HG03045 (cell line): ENCODE results near the gene SERINC1.
"Not testable (repeated sequence)": the region's sequence is repeated elsewhere in the genome, so short reads cannot be mapped to it uniquely, and the experiment has no call there.

Experiments used
- ATAC-seq: cut with Tn5 transposase; IDR thresholded peaks from one replicate; pipeline ENCODE4 v1.9.1; 2021; ENCODE audit warnings: mild to moderate bottlenecking, moderate library complexity; ENCODE audit not compliant: unreplicated experiment

SERINC1 gene

DNA sequence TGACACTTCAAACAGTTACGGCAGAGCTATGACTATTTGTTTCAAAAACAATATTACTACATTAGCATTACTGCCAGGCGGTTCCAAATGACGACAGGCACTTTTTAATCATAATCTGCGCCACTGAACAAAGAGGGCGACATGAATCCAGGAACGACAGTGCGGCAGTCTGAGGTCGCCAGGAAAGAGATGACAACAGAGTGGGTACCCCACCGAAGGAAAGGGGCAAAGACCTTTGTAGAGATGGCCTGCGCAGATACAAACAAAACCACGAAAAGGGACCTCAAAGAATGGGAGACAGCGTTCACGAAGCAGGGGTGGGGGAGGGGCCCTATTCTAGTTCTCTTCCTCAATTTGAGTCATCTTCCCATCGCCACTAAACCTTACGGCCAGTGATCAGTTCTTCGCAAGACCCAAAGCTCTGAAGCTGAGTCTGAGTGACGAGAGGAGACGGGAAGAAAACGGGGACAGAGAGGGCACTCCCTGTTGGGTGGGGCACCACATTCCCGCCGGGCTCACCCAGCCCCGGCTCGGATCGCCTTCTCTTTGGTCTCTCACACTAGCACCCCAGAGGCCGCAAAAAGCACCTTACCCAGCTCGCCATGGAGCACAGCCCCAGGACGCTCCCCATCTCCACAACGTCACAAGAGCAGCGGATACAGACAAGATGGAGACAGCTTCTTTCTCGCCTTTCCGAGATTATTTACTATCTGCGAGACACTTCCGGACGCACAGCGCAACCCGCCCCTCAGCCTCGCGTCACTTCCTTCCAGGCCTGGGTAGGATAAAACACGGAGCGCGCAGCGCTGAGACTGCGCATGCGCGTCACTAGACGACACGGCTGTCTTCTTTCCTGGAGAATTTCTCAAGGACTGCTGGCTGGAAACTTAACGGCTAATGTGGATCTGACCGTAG is at the start of gene SERINC1:
TSS of gene SERINC1 (minus strand) at position 701 of the 915 bp plus-strand sequence. CDS start at position 631, 70 bp downstream.
- ATAC-seq = peak; percentile 99

DNA sequence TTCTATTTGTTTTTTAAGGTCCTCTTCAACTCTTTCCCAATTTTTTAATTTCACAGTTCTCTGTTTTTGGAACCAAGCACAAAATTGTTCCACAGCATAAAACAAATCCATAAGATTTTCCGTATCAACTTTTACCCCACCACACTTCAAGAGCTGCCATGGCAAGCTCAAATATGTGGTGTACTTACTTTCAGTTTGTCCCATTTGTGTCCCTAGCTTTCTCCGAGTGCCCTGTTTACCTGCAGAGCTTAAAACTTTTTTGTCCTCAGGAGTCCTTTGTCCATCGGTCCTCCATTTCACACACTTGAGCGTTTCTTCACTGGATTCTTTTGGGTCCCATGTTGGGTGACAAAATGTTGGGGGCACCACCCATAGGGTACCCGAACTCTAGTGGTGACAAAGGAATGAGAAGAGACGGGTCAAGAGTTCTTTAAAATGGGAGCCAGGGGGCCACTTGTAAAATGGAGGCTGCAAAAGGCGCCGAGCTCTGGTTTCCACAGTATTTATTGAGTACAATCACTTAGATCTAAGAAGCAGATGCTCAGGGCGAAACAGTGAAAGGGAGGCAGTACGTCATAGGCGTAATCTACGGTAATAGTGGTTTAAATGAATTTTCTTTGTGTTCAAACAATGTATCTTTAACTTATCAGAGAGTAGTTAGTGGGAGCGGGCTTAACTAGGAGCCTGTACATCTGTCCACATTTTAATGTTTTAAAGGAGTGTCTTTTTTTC is 39.8 kb upstream of the SERINC1 start:
- ATAC-seq = no peak

DNA sequence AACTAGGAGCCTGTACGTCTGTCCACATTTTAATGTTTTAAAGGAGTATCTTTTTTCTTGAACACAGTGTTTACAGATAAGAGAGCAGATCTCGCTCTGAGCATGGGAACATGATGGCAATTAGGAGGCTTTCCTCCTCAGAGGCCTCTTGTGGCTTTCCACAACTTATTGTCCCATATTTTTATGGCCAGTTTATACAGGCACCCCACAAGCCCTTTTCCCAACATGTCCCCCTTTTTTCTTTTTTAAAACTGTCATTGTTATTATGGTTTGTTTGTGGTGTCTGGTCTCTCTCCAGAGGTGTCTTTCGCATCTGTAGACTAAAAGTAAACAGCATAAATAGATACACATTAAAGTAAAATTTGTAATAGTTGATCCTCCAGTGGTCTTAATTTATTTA is 33.6 kb upstream of the SERINC1 start:
- not testable (repeated sequence) for ATAC-seq

DNA sequence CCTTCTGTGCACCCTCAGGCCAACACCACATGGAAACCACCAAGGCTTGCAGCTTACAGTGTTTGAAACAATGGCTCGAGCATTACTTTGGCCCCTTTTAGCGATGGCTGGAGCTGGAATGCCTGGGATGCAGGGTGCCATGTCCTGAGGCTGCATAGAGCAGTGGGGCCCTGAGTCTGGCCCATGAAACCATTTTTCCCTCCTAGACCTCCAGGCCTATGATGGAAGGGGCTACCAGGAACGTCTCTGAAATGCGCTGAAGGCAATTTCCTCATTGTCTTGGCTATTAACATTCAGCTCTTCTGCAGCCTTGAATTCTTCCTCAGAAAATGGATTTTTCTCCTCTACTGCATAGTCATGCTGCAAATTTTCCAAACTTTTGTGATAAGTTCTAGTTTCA is 29.9 kb upstream of the SERINC1 start:
- no peak for ATAC-seq

DNA sequence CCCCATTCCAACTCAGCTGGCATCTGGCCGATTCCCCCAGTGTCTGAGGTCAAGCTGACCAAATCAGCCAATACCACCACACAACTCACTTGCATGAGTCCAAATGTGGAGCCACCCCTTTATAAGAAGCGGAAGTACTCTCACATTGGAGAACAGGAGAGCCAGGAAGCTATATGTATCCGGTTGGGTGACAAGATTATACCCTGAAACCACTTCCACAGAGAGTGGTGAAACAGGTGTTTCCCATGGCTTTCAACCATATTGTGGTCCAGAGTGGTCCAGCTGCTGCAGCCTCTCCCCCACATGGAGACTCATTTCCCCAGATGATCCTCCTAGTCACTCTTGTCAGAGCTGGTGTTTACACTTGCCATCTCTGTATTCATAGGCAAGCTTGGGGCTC is 24.0 kb upstream of the SERINC1 start:
- no peak for ATAC-seq

DNA sequence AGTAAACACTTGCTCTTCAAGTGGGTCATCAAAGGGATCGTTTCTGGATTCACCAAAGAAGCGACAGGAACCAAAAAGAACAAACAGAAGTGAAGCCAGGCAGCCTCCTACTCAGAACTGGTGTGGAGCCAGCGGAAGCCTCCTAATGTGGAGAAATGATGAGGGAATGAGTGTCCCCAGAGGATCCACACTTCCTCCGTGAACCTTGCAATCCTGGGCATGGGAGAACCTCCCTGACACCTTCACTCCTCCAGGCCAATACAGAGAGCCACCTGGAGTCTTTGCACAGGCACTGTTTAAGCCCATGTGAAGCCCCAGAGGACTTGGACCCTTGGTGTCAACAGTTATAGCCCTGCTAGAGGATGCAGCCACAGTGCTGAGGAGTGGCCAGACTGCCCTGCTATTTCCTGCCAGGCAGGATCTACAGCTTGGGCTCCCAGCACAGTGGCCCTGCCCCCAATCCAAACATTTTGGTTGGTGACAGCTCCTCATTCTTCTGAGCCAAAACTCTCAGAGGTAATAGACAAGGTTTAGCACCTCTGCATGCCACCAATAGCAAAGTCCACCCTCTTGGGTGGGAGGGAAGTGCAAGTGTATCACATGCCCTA is 23.2 kb upstream of the SERINC1 start:
- ATAC-seq = no peak

DNA sequence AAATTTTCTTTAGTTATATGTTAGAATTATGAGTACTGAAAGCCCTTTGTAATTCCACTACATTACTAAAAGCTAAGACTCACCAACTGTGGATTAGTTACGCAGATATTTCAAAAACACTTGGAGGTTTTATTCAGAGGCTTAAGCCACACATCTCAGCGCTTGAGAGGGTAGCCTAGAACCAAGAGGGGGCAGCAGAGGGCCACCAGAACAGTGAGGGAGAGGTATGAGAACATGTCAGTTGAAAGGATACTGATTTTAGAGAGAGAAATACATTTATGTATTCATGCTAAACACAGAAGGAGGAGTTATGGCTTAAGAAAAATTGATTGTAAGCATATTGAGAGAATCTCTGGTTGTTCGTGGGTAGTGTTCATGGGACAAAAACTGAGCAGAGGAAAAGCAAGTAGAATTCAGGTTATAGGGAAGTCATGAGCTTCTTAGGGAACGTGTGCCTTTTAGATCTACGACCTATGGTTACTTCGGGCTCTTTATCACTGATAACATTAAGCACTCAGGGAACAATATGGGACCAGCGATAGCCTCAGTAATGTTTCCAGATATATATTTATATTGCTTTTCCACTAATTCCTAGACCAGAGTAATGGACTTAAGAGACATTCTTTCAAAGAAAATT is 20.4 kb upstream of the SERINC1 start:
- ATAC-seq = peak; percentile 96

DNA sequence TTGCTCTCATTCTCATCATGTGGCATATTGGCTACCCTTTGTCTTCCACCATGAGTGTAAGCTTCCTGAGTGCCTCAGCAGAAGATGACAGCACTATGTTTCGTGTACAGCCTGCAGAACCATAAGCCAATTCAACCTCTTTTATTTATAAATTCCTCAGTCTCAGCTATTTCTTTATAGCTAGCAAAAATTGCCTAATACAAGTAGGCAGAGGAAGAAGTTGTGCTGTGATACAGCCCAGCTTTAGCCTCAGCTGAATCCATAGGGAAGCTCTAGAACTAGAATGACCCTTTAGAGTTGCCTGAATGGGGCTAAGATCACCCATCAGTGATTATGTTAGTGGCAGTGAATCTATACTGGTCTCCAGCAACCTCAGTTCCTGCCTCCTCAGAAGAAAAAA is 19.0 kb upstream of the SERINC1 start:
- no peak for ATAC-seq

DNA sequence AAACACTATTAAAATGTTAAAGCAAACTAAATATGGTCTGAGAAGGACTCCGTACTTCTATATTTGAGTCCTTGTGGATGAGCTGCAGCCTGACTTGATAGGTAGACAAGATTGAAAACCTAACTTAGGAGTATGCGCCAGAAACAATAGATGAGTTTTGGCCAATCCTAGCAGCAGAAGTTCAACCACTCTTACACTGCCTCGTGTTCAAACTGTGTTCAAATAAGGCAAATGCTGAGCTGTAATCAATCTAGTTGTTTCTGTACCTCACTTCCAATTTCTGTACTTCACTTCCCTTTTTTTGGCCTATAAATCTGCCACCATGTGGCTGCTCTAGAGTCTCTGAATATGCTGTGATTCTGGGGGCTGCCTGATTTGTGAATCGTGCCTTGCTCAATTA is 13.2 kb upstream of the SERINC1 start:
- ATAC-seq = no peak

DNA sequence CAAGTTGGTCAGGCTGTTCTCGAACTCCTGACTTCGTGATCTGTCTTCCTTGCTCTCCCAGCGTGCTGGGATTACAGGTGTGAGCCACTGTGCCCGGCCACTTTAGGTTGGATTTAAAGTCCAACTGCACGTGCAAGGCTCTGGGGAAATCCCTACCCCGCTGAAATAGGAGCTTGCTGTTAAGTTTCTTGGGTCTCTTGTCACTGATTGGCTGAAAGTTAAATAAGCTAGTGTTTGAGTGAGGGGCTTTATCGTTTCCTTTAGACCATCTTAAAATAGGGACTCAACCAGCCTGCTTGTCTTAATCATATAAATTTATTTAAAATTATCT is 11.1 kb upstream of the SERINC1 start:
- no peak for ATAC-seq

DNA sequence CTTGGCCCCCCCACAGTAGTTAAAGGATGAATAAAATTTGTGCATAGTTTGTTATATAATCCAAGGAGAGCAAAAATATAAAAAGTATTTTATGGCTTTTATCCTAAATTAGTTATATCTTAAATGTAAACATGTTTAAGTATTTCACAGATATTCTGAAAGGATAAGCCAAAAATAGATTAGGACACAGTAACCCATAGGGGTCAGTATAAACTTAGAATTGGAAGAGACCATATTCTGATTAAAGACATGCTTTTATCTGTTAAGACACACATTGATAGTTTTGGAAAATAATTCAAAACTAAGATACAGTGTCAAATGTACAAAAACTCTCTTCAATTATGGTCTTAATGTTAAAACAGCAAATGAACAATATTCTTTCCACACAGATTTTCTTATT is 4.5 kb upstream of the SERINC1 start:
- ATAC-seq = no peak

DNA sequence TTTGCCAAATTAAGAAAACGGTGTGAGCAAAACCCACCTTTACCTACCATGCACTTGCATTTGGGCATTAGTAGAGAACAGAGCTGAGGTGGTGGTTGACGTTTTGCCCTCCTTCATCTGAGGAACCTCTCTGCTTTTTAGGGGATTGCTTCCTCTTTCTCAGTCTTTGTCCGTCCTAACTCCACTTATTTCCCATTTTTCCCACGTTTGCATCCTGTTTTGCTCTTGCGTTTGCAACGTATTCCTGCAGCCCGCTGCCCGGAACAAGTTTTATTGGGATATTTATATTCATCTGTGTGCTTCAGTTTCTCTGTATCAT is 374 bp upstream of the SERINC1 start:
- peak; percentile 48 for ATAC-seq

DNA sequence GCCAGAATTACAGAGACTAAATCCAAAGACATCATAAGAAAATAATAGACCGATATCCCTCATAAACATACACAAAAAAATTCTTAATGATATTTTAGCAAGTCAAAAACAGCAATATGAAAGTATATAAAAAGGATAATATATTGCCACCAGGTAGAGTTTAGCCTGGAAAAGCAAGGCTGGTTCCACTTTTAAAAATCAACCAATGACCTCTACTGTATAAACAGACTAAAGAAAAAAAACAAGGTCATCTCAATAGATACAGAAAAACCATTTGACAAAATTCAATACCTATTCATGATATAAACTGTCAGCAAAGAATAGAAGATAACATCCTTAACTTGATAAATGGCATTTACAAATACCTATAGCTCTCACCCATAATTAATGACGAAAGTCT is 9.7 kb downstream of the SERINC1 start:
- ATAC-seq = no peak

DNA sequence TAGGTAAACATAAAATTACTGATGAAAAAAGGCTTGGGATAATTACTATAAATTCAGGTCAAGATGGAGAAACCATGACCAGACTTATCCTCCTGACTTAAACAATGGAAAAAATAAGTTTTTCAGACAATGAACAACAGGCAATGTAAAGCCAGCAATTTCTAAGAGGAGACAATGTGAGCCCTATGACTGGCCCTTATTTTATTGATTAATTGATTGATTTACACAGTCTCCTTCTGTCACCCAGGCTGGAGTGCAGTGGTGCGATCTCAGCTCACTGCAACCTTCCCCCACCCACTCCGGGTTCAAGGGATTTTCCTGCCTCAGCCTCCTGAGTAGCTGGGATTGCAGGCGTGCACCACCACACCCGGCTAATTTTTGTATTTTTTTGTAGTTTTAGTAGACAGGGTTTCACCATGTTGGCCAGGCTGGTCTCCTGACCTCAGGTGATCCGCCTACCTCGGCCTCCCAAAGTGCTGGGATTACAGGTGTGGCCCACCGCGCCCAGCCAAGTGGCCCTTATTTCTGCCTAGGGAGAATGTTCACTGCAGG is 11.7 kb downstream of the SERINC1 start:
- ATAC-seq = not testable (repeated sequence)

DNA sequence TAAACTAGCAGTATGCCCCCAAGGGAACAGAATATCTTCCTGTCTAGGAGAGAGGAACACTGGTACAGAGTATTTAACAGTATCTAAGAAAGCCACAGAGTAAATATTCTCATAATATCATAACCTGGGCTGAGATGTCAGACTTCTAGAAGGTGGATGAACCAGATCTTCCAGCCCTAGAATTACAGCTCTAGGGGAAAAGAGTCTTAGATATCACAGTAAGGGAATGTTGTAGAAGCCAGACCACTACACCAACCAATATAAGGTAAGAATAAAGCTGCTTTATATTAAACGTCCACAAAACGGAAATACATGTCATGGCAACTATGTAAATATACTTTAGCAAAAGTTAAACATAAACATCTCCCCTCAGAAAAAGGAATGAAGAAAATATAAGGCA is 12.4 kb downstream of the SERINC1 start:
- no peak for ATAC-seq

DNA sequence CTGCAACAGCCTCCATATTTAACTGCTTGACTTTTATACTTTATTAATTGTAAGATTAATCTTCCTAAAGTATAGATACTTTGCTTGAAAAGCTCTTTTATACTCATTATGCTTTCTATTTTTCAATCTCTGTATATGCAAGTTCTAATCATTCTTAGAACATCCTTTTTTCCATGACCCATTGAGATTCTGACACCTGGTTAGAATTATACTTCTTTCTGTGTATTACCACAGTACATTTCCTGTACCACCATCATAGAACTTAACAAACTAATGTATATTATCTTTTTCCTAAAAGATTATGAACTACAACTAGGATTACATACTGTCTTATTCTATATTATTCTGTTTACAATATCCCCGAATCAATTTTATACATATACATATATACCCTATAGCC is 13.5 kb downstream of the SERINC1 start:
- ATAC-seq = no peak

DNA sequence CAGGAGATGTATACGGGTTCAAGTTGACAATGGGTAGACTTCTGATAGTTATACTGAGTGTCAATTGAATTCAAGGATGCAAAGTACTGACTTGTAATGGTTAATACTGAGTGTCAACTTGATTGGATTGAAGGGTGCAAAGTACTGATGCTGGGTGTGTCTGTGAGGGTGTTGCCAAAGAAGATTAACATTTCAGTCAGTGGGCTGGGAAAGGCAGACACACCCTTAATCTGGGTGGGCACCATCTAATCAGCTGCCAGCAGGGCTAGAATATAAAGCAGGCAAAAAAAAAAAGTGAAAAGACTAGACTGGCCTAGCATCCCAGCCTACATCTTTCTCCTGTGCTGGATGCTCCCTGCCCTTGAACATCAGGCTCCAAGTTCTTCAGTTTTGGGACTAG is 16.5 kb downstream of the SERINC1 start:
- not testable (repeated sequence) for ATAC-seq

DNA sequence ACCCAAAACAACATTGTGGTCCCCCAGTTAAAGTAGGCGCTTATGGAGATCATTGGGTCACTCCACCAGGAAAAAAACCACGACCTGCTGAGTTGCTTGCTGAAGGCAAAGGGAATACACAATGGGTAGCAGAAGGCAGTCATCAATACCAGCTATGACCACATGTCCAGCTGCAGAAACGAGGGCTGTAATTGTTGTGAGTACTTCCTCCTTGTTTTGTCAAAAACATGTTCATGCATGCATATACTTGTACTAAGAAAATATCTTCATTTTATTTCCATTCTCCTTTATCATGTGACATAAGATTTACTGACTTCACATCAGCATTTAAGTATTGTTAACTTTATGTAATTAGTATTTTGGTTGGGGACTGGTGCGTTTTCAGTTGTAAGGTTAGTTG is 16.9 kb downstream of the SERINC1 start:
- ATAC-seq = no peak

DNA sequence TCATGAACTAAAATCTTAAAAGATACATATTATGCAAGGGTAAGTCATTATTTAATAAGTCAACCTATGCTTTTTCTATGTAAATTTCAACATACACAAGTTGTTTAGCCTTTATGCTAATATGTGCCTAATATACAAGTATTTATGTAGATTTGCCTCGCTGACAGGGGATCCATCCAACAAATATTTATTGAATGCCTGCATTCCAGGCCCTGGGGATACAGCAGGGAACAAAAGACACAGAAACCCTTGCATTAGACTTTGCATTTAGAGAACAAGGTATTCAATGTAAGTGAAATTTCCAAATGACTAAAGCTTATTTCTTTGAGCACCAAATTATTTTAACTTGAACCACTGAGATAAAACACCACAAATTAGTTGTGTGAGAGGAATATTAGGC is 19.1 kb downstream of the SERINC1 start:
- no peak for ATAC-seq

DNA sequence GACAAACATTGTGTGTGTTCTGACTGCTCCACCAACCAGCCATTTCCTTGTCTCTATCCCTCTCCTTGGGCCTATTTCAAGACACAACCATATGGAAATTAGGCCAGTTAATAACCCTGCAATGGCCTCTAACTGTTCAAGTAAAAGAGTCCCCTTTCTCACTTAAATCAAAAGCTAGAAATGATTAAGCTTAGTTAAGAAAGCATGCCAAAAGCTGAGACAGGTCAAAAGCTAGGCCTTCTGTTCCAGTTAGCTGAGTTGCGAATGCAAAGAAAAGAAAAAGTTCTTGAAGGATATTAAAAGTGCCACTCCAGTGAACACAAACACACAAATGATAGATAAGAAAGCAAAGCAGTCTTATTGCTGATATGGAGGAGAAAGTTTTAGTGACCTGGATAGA is 22.5 kb downstream of the SERINC1 start:
- no peak for ATAC-seq

DNA sequence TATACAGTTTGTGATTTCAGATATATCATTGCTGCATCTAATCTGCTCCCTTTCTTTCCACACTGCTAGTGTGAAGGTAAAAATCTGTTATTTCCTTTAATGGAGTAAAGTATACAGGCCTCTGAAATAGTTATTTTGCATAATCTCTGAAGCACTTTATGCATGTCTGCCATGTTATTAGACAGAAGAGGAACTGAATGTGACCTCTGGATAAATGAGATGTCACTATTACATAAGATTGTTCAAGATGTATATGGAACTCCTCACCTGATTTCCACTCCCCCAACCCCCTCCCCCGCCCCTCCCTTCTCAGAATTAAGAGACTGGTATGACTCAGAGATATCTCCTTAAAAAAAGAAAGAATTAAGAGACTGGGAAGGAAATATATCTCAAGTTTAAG is 26.3 kb downstream of the SERINC1 start:
- ATAC-seq = no peak
